NCI-H2196 (cell line): ENCODE results near the gene ZKSCAN8.
"Not testable (repeated sequence)": the region's sequence is repeated elsewhere in the genome, so short reads cannot be mapped to it uniquely, and the experiment has no call there.

Experiments used
- DNase-seq: peaks from one replicate; lab custom pipeline; 2025; ENCODE audit not compliant: unreplicated experiment; lab: John Stamatoyannopoulos, UW

The ZKSCAN8 gene

GRCh38 chr6:28141500-28142329, at the start of gene ZKSCAN8:
TSS of gene ZKSCAN8 (plus strand) at chr6:28141883. CDS start at chr6:28148408, 6,525 bp downstream.
- peak; percentile 91 for DNase-seq

DNA sequence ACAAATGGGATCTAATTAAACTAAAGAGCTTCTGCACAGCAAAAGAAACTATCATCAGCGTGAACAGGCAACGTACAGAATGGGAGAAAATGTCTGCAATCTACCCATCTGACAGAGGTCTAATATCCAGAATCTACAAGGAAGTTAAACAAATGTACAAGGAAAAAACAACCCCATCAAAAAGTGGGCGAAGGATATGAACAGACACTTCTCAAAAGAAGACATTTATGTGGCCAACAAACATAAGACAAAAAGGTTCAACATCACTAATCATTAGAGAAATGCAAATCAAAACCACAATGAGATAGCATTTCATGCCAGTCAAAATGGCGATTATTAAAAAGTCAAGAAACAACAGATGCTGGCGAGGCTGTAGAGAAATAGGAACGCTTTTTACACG, 39.5 kb upstream of the ZKSCAN8 start:
- DNase-seq: not testable (repeated sequence)

- not testable (repeated sequence) for DNase-seq
Observed at GRCh38 chr6:28102699-28103098, 39.0 kb upstream of the ZKSCAN8 start.

DNA sequence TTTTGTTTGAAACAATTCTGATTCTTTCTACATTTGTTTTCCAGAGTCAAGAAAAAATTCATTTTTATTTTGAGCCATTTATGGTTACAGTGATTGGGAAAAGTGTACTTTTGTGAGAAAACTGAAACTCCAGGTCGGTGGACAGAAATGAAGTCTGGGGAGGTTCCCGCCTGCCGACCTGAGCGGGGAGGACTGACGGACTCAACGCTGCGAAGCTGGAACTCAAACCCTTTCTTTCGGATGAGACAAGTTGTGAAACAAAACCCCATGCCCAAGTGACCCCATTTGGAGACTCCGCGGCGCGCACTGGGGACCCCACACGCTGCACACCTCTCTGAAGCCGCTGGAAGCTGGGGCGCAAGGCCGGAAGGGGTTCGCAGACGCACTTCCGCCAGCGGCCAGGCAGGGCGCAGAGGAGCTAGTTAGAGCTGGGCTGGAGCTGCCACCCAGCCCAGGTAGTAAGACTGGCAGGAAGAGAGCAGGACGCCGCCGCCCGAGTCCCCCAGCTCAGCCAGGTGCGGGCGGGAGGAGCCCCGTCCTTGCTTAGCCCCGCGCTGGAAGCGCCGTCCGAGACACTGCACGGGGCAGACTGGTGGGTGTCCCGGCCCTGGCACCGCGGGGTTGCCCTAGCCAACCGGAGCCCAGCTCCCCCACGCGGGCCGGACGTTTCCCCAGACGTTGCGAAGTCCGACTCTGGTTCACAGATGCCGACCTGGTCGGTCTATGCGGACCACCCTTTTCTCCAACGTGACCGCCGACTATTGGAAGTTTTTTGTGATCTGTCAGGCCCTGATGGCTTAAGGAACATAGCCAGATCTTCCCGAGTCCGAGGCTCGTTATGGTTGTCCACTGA, 37.1 kb upstream of the ZKSCAN8 start:
- peak; percentile 82 for DNase-seq

GRCh38 chr6:28105245-28105639, 36.4 kb upstream of the ZKSCAN8 start:
- DNase-seq: no peak

DNA sequence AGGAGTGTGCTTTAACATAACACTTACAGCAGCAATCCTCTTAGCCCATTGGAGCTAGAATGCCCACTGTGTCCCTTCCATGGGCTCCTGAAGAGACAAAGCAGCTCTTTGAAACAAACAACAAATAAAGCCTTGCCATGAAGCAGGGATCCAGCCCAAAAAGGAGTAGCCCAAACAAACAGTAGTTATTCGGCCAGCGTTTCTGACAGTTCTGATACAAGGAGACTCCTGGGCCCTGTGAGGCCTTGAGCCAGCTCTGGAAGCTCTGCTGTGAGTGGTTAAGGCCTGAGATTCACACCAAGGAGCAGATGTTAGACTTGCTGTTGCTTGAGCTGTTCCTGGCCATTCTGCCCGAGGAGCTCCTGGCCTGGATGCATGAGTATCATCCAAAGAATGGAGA, 34.2 kb upstream of the ZKSCAN8 start:
- DNase-seq: no peak

DNA sequence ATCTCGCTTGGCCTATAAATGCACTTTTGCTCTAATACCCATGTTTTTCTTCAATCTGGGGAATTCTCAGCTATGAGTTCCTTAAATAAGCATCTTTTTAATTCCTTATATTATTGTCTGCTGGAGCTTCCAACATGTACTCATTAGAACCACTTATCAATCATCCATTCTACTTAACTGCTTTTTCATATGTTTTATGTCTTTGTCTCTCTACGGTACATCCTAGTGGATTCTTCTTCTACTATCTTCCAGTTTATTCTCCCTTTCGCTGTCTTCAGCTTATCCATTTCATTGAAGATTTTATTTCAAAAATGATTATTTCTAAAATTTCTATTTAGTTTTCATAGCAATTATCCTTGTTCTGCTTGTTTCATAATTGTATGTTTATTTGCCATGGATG, 29.7 kb upstream of the ZKSCAN8 start:
- no peak for DNase-seq

GRCh38 chr6:28115799-28116198, 25.9 kb upstream of the ZKSCAN8 start:
- no peak for DNase-seq

GRCh38 chr6:28117386-28118050, 24.2 kb upstream of the ZKSCAN8 start:
- DNase-seq: no peak

- no peak for DNase-seq
Observed at GRCh38 chr6:28118217-28118616, 23.5 kb upstream of the ZKSCAN8 start.

- no peak for DNase-seq
Observed at GRCh38 chr6:28121876-28122275, 19.8 kb upstream of the ZKSCAN8 start.

GRCh38 chr6:28122283-28122682, 19.4 kb upstream of the ZKSCAN8 start:
- not testable (repeated sequence) for DNase-seq

DNA sequence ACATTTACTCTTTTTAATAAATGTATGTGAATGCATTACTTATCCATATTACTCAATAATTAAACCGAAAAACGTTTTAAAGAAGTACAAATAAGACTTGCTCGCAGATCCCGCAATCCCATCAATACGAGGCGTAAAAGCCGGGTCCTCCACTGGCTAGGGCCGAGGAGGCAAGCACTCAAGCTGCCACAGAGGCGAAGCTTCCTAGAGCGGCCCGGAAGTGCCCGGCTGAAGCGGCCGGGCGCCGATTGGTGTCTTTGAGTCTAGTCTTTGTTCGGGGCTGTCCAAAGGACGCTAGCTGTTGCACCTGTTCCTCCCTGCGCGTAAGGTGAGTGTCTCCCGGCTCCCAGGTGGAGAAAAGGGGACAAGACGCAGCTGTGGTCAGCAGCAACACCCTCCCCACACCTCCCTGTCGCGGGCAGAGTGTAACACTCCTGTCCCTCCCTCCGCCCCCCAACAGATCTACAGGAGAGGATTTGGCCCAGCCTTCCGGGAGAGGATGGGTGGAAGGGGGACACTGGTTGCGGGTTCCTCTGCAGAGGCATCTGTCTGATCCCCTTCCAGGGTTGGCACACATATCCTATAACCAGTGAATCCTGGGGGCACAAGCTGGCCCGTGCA, 17.2 kb upstream of the ZKSCAN8 start, which contains the start of gene ZSCAN16:
Gene ZSCAN16 (plus strand): TSS at position 260 of the 621 bp plus-strand sequence. CDS start 835 bp downstream, outside the sequence.
- DNase-seq: peak; percentile 89

- DNase-seq: no peak
Observed at GRCh38 chr6:28124971-28125353, 16.7 kb upstream of the ZKSCAN8 start.

DNA sequence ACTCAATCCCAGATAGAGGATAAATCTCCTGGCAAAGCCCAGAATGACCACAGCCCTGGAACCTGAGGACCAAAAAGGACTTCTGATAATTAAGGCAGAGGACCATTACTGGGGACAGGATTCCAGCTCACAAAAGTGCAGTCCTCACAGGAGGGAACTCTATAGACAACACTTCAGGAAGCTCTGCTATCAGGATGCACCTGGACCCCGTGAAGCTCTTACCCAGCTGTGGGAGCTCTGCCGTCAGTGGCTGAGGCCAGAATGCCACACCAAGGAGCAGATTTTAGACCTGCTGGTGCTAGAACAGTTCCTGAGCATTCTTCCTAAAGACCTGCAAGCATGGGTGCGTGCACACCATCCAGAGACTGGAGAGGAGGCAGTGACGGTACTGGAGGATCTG, 16.3 kb upstream of the ZKSCAN8 start:
- no peak for DNase-seq

- DNase-seq: peak; percentile 22
Observed at GRCh38 chr6:28134015-28134414, 7.7 kb upstream of the ZKSCAN8 start.

- no peak for DNase-seq
Observed at GRCh38 chr6:28134716-28135115, 7.0 kb upstream of the ZKSCAN8 start.

DNA sequence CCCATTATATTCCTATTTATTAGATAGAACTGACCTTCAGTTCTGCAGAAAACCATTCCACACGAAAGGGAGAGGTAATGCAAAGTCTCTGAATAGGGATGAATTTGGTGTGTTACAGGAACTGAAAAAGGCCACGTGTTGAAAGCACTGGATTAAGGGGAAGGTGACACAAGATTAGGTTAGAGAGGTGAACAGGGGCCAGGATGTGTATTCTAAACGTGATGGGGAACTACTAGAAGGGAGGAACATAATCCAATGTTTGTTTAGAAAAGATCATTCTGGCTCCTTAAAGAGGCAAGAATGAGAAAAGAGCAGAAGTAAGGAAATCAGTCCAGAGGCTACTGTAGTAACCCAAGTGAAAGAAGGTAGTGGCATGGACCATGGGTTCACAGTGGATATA, 6.3 kb upstream of the ZKSCAN8 start:
- no peak for DNase-seq

- DNase-seq: peak; percentile 91
Observed at GRCh38 chr6:28136585-28137504, 4.8 kb upstream of the ZKSCAN8 start.

- DNase-seq: no peak
Observed at GRCh38 chr6:28137505-28137981, 4.1 kb upstream of the ZKSCAN8 start.
